HG03457 (cell line): ENCODE results near the gene CCN5.

ENCODE experiments used
- ATAC-seq: cut with Tn5 transposase; IDR thresholded peaks from one replicate; pipeline ENCODE4 v1.9.1; 2021; ENCODE audit warnings: moderate number of reproducible peaks; ENCODE audit not compliant: unreplicated experiment

Gene CCN5

GRCh38 chr20:44715499-44716308, 535 bp downstream of the CCN5 start:
- ATAC-seq = no peak

GRCh38 chr20:44716309-44717106, 1.3 kb downstream of the CCN5 start:
- ATAC-seq = no peak

- ATAC-seq = no peak
Observed at GRCh38 chr20:44717986-44718385, 2.8 kb downstream of the CCN5 start.

- no peak for ATAC-seq
Observed at GRCh38 chr20:44719841-44720240, 4.7 kb downstream of the CCN5 start.

GRCh38 chr20:44720621-44720996, 5.4 kb downstream of the CCN5 start:
- no peak for ATAC-seq

- ATAC-seq = no peak
Observed at GRCh38 chr20:44720997-44721784, 6.0 kb downstream of the CCN5 start.

- ATAC-seq = no peak
Observed at GRCh38 chr20:44721785-44722054, 6.6 kb downstream of the CCN5 start.

- no peak for ATAC-seq
Observed at GRCh38 chr20:44722990-44723389, 7.8 kb downstream of the CCN5 start.

- no peak for ATAC-seq
Observed at GRCh38 chr20:44723391-44723790, 8.2 kb downstream of the CCN5 start.

GRCh38 chr20:44723798-44724362, 8.7 kb downstream of the CCN5 start:
- no peak for ATAC-seq

- ATAC-seq = no peak
Observed at GRCh38 chr20:44724423-44725091, 9.4 kb downstream of the CCN5 start.

- no peak for ATAC-seq
Observed at GRCh38 chr20:44725837-44726236, 10.7 kb downstream of the CCN5 start.

GRCh38 chr20:44727039-44727438, 11.9 kb downstream of the CCN5 start:
- no peak for ATAC-seq

GRCh38 chr20:44727651-44728050, 12.5 kb downstream of the CCN5 start:
- ATAC-seq = no peak

GRCh38 chr20:44728801-44729443, 13.8 kb downstream of the CCN5 start:
- ATAC-seq = no peak

- ATAC-seq = no peak
Observed at GRCh38 chr20:44730441-44730840, 15.3 kb downstream of the CCN5 start.

- no peak for ATAC-seq
Observed at GRCh38 chr20:44731657-44732056, 16.5 kb downstream of the CCN5 start.

- ATAC-seq = no peak
Observed at GRCh38 chr20:44732327-44732726, 17.2 kb downstream of the CCN5 start.

GRCh38 chr20:44733341-44734069, 18.3 kb downstream of the CCN5 start:
- ATAC-seq = no peak

- no peak for ATAC-seq
Observed at GRCh38 chr20:44734938-44735337, 19.8 kb downstream of the CCN5 start.
